Tibial nerve (tissue), 4 donors: Measurements from ENCODE around the gene LRPAP1.

Source experiments
- CTCF ChIP-seq, 5 experiments: fragments of 200-600 bp in 3 of 5; fragments of 450-650 bp in 2 of 5; sonication (generic) in 3 of 5; IDR thresholded peaks; one replicate each; pipeline ENCODE4 v1.5.1; 2016 to 2019; ENCODE audit warnings: antibody characterized with exemption in 5 of 5, mild to moderate bottlenecking in 3 of 5, moderate library complexity in 2 of 5
- EP300 ChIP-seq, 2 donors: sonication (generic); formaldehyde crosslinking; IDR thresholded peaks; one replicate each; pipeline ENCODE4 v1.6.1; 2017; ENCODE audit warnings: antibody characterized with exemption in 2 of 2, mild to moderate bottlenecking in 1 of 2
- POLR2A ChIP-seq, 2 donors: fragments of 450-650 bp; IDR thresholded peaks; one replicate each; pipeline ENCODE4 v1.6.1; 2017; ENCODE audit warnings: antibody characterized with exemption in 2 of 2, mild to moderate bottlenecking in 2 of 2, moderate library complexity in 2 of 2

GRCh38 chr4:3530051-3530450, 2.2 kb downstream of the LRPAP1 start:
- no peak for TF ChIP-seq POLR2A (IDR thresholded peaks at IDR 0.05)
- TF ChIP-seq CTCF (IDR thresholded peaks at IDR 0.05), result no peak
- no peak for TF ChIP-seq EP300 (IDR thresholded peaks at IDR 0.05)
